IMR-90 (cell line): ENCODE results near the gene FCHSD2. TPM values are rescaled to one million over a fixed set of nuclear protein-coding genes. Genes with fewer than 3 reads are reported as not detected.

Experiments
- ATAC-seq: fragments of 200-7000 bp; cut with Tn5 transposase; 2 replicates; pipeline ENCODE4 v1.9.1; 2020; ENCODE audit warnings: low read depth, mild to moderate bottlenecking, moderate library complexity
- BruUV-seq: library from RNA; stranded (reverse); fragments of 400-500 nt; replicated peaks from 2 replicates; lab custom pipeline; 2021; lab: Mats Ljungman, UMichigan
- CTCF ChIA-PET: fragments of 300-600 bp; formaldehyde crosslinking; extraction: SDS; loops from one replicate; lab custom pipeline; 2021; ENCODE audit warnings: antibody characterized with exemption; lab: Yijun Ruan, JAX
- POLR2A ChIA-PET: fragments of 300-600 bp; sonication (Branson Sonifier 250); formaldehyde crosslinking; loops from one replicate; lab custom pipeline; 2022; ENCODE audit warnings: antibody characterized with exemption; ENCODE audit not compliant: unreplicated experiment; lab: Charles Lee
- DNase-seq: peaks from one replicate; pipeline ENCODE4 v3.0.0; 2013
- H2AFZ ChIP-seq: replicated peaks from 2 replicates; pipeline ENCODE3; 2013; ENCODE audit warnings: low read length, mild to moderate bottlenecking; ENCODE audit not compliant: poor library complexity
- H2AK5ac ChIP-seq: 2 replicates; pipeline ENCODE4 v1.6.1; 2013; ENCODE audit warnings: low read depth, low read length, inconsistent platforms
- H2AK9ac ChIP-seq: replicated peaks from 2 replicates; pipeline ENCODE3; 2013; ENCODE audit warnings: mild to moderate bottlenecking, low read depth, low read length, moderate library complexity; ENCODE audit not compliant: poor library complexity
- H2BK120ac ChIP-seq: 2 replicates; pipeline ENCODE4 v1.6.1; 2013; ENCODE audit warnings: low read depth, low read length, inconsistent platforms
- H2BK15ac ChIP-seq: 3 replicates; pipeline ENCODE4 v1.6.1; 2013; ENCODE audit warnings: low read depth, low read length, inconsistent platforms
- H2BK20ac ChIP-seq: 2 replicates; pipeline ENCODE4 v1.6.1; 2013; ENCODE audit warnings: low read depth, mild to moderate bottlenecking, inconsistent platforms, low read length, moderate library complexity
- H2BK5ac ChIP-seq: 2 replicates; pipeline ENCODE4 v1.6.1; 2013; ENCODE audit warnings: mild to moderate bottlenecking, low read depth, low read length, inconsistent platforms; ENCODE audit not compliant: poor library complexity, severe bottlenecking
- H3K14ac ChIP-seq: replicated peaks from 2 replicates; pipeline ENCODE4 v1.6.1; 2013; ENCODE audit warnings: low read depth, low read length, inconsistent platforms
- H3K18ac ChIP-seq: 2 replicates; pipeline ENCODE4 v1.6.1; 2013; ENCODE audit warnings: low read depth, low read length, control low read depth
- H3K23ac ChIP-seq: 2 replicates; pipeline ENCODE4 v1.6.1; 2013; ENCODE audit warnings: low read depth, low read length, inconsistent platforms
- H3K27ac ChIP-seq: 2 replicates; pipeline ENCODE4 v1.5.1; 2013; ENCODE audit warnings: mild to moderate bottlenecking, control low read depth, low read length; ENCODE audit not compliant: insufficient read depth
- H3K27me3 ChIP-seq: 2 replicates; pipeline ENCODE4 v1.6.1; 2013; ENCODE audit warnings: low read length; ENCODE audit not compliant: control insufficient read depth, insufficient read depth
- H3K36me3 ChIP-seq: 2 replicates; pipeline ENCODE4 v1.6.1; 2013; ENCODE audit warnings: low read length, mixed read lengths; ENCODE audit not compliant: control insufficient read depth, insufficient read depth
- H3K4ac ChIP-seq: 2 replicates; pipeline ENCODE4 v1.6.1; 2013; ENCODE audit warnings: low read depth, low read length, inconsistent platforms
- H3K4me1 ChIP-seq: 2 replicates; pipeline ENCODE4 v1.6.1; 2013; ENCODE audit warnings: low read length, mixed read lengths; ENCODE audit not compliant: control insufficient read depth, insufficient read depth
- H3K4me2 ChIP-seq: 2 replicates; pipeline ENCODE4 v1.6.1; 2013; ENCODE audit warnings: low read depth, mild to moderate bottlenecking, control low read depth, low read length, moderate library complexity
- H3K4me3 ChIP-seq: 2 replicates; pipeline ENCODE4 v1.5.1; 2013; ENCODE audit warnings: low read depth, mild to moderate bottlenecking, control low read depth, low read length, moderate library complexity; ENCODE audit not compliant: insufficient read depth
- H3K56ac ChIP-seq: 2 replicates; pipeline ENCODE4 v1.6.1; 2013; ENCODE audit warnings: low read length, inconsistent platforms; ENCODE audit not compliant: insufficient read depth; ENCODE audit errors: extremely low read depth
- H3K79me1 ChIP-seq, 2 experiments: 2 replicates each; pipeline ENCODE4 v1.6.1; 2013; ENCODE audit warnings: low read length in 2 of 2, inconsistent platforms in 1 of 2, low read depth in 1 of 2
- H3K9ac ChIP-seq: 2 replicates; pipeline ENCODE4 v1.6.1; 2013; ENCODE audit warnings: low read depth, low read length, control low read depth
- H3K9me1 ChIP-seq: 2 replicates; pipeline ENCODE4 v1.6.1; 2013; ENCODE audit warnings: low read length, inconsistent platforms; ENCODE audit not compliant: insufficient read depth
- H3K9me3 ChIP-seq: 2 replicates; pipeline ENCODE4 v1.6.1; 2013; ENCODE audit warnings: low read length; ENCODE audit not compliant: control insufficient read depth, insufficient read depth
- H4K20me1 ChIP-seq: 2 replicates; pipeline ENCODE4 v1.6.1; 2013; ENCODE audit warnings: low read length, inconsistent platforms; ENCODE audit not compliant: insufficient read depth
- H4K5ac ChIP-seq: 2 replicates; pipeline ENCODE4 v1.6.1; 2013; ENCODE audit warnings: mild to moderate bottlenecking, low read depth, low read length, control low read depth
- H4K8ac ChIP-seq, 2 experiments: 2 replicates each; pipeline ENCODE4 v1.6.1; 2013; ENCODE audit warnings: low read depth in 2 of 2, low read length in 2 of 2, control low read depth in 1 of 2, inconsistent platforms in 1 of 2
- H4K91ac ChIP-seq: 2 replicates; pipeline ENCODE4 v1.6.1; 2013; ENCODE audit warnings: low read depth, low read length, inconsistent platforms; ENCODE audit not compliant: insufficient read depth
- BHLHE40 ChIP-seq: fragments of 150-350 bp; IDR thresholded peaks from 2 replicates; pipeline ENCODE4 v1.6.1; 2016; ENCODE audit warnings: mild to moderate bottlenecking, low read depth, low read length
- CTCF ChIP-seq: conservative IDR thresholded peaks from 2 replicates; pipeline ENCODE4 v1.5.1; 2012; ENCODE audit warnings: mild to moderate bottlenecking, low read depth, low read length, improper control_type of control experiment
- FOS ChIP-seq: fragments of 150-350 bp; IDR thresholded peaks from 2 replicates; pipeline ENCODE4 v1.6.1; 2016; ENCODE audit warnings: low read depth, low read length
- MAFK ChIP-seq: IDR thresholded peaks from 2 replicates; pipeline ENCODE4 v1.6.1; 2012; ENCODE audit warnings: low read depth, low read length, improper control_type of control experiment
- NFE2L2 ChIP-seq: fragments of 150-350 bp; IDR thresholded peaks from 2 replicates; pipeline ENCODE4 v1.6.1; 2016; ENCODE audit warnings: low read depth, mild to moderate bottlenecking, low read length
- RAD21 ChIP-seq: IDR thresholded peaks from 2 replicates; pipeline ENCODE4 v1.6.1; 2012; ENCODE audit warnings: low read length, improper control_type of control experiment
- WGBS, 2 experiments: methylation state at CpG; one replicate each; pipeline versions ENCODE4 v1.1.5 to v1.1.7; 2013; ENCODE audit warnings: missing lambda C conversion rate in 2 of 2; ENCODE audit not compliant: insufficient read length in 1 of 2; ENCODE audit errors: extremely low coverage in 2 of 2; 5-methylcytosine and 5-hydroxymethylcytosine counted together
- dilution Hi-C: fragments of 300-500 bp; cut with HindIII; formaldehyde crosslinking; loops from one replicate; pipeline ENCODE4 v1.14.3; 2018; ENCODE audit warnings: low sequenced_read_pairs; ENCODE audit not compliant: unreplicated experiment
- in situ Hi-C: fragments of 300-500 bp; cut with MboI; formaldehyde crosslinking; loops from 3 replicates; pipeline ENCODE4 v1.14.3; 2019; ENCODE audit warnings: low sequenced_read_pairs, inconsistent platforms, mixed read lengths
- intact Hi-C: fragments of 100-400 bp; cut with micrococcal nuclease; formaldehyde crosslinking; loops from 2 replicates; pipeline ENCODE4 v1.10.0; 2022
- polyA plus RNA-seq, 3 experiments: library from polyadenylated mRNA; depleted of rRNA; stranded (reverse); fragments of >200 nt; gene quantifications; 2 replicates each; pipeline ENCODE4 v1.2.3, GENCODE V29; 2012; ENCODE audit warnings: low replicate concordance in 1 of 3
- total RNA-seq: library from RNA; depleted of rRNA; stranded (reverse); fragments of >200 nt; gene quantifications from 2 replicates; pipeline ENCODE4 v1.2.3, GENCODE V29; 2012
- TF ChIP-seq, protein P1 (sequence below): fragments of 150-350 bp; IDR thresholded peaks from 2 replicates; pipeline ENCODE4 v1.6.1; 2016; ENCODE audit warnings: low read depth, mild to moderate bottlenecking, low read length, moderate library complexity, borderline replicate concordance

The FCHSD2 gene
- total and polyA plus RNA-seq, 2 of the 4 experiments (the other 2 are of a cell fraction) = 5.9 to 18.7 TPM

- peak overlapping the region; percentile 57 for H2AK9ac ChIP-seq
- peak overlapping the region; percentile 65 for H2AFZ ChIP-seq
- H4K20me1 ChIP-seq = peaks cover 6% of the 10 kb centered on the region; the same call in 1 of the 2 replicates
- H3K4me2 ChIP-seq = no peak overlapping the region
- peak overlapping the region; percentile 69; the same call in 1 of the 2 replicates for H2BK20ac ChIP-seq
- POLR2A ChIA-PET = no interaction called here
- H3K79me1 ChIP-seq = peaks cover 0 to 12% of the 10 kb centered on the region in 2 experiments; a peak in 1 of 4 replicates
- CTCF ChIA-PET = interaction anchor here (0.8 to 2.3 kb wide), 5 partner anchors 17 to 108 kb away, joined by 3 to 15 read pairs (median 3); no protein-coding TSS in a partner anchor
- no TSS peak for BruUV-seq
- H3K23ac ChIP-seq = no peak overlapping the region
- ATAC-seq (no peak), DNase-seq (no peak)
- H2BK120ac ChIP-seq = peak overlapping the region; percentile 48; the same call in 1 of the 2 replicates
- TF ChIP-seq, protein P1, sequence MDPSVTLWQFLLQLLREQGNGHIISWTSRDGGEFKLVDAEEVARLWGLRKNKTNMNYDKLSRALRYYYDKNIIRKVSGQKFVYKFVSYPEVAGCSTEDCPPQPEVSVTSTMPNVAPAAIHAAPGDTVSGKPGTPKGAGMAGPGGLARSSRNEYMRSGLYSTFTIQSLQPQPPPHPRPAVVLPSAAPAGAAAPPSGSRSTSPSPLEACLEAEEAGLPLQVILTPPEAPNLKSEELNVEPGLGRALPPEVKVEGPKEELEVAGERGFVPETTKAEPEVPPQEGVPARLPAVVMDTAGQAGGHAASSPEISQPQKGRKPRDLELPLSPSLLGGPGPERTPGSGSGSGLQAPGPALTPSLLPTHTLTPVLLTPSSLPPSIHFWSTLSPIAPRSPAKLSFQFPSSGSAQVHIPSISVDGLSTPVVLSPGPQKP = no peak
- no peak for TF ChIP-seq FOS
- TF ChIP-seq NFE2L2 = no peak
- no peak for TF ChIP-seq RAD21
- no peak for TF ChIP-seq BHLHE40
- no peak for TF ChIP-seq MAFK
- no peak for TF ChIP-seq CTCF
- no CpG with 5 or more reads among the region's 3 CpGs for WGBS, 2 experiments
- no peak overlapping the region for H3K9ac ChIP-seq
- H2AK5ac ChIP-seq = peak overlapping the region; percentile 43
- H3K4me1 ChIP-seq = peaks cover 15% of the 10 kb centered on the region
- H2BK15ac ChIP-seq = peak overlapping the region; percentile 65; the same call in 1 of the 3 replicates
- H4K8ac ChIP-seq = peak overlapping the region; percentile 20 to 94; a peak in 3 of 4 replicates
- H3K14ac ChIP-seq = no peak overlapping the region
- dilution Hi-C loops = no loop called here
- no peak overlapping the region for H3K4me3 ChIP-seq
- no peak overlapping the region for H3K56ac ChIP-seq
- H3K4ac ChIP-seq = peak overlapping the region; percentile 88
- peaks cover 17% of the 10 kb centered on the region for H3K9me1 ChIP-seq
- no peaks in the 10 kb centered on the region for H3K9me3 ChIP-seq
- H3K27ac ChIP-seq = peak overlapping the region; percentile 2; the same call in 1 of the 2 replicates
- no peak overlapping the region for H2BK5ac ChIP-seq
- in situ Hi-C loops = loop anchor here (5.0 kb wide), 1 partner anchor 70 kb away; no protein-coding TSS in a partner anchor
- no peaks in the 10 kb centered on the region for H3K36me3 ChIP-seq
- H3K18ac ChIP-seq = no peak overlapping the region
- intact Hi-C loops = loop anchor here (1.0 kb wide), 1 partner anchor 67 kb away; no protein-coding TSS in a partner anchor
- H4K5ac ChIP-seq = peak overlapping the region; percentile 64; the same call in 1 of the 2 replicates
- no peaks in the 10 kb centered on the region for H3K27me3 ChIP-seq
- peak overlapping the region; percentile 33 for H4K91ac ChIP-seq
Measured at GRCh38 chr11:72792437-72793021, 349.6 kb downstream of the FCHSD2 start.
